NCI-H1436 treated with DMSO at 0.1 percent for 48 hours (cell line): ENCODE data around the gene WIPI1.
A peak's percentile ranks its signal among the peaks of the same experiment; 100 is the strongest.
"Not testable (repeated sequence)": the region's sequence is repeated elsewhere in the genome, so short reads cannot be mapped to it uniquely, and the experiment has no call there.

Experiments
- DNase-seq: peaks from one replicate; lab custom pipeline; 2025; lab: John Stamatoyannopoulos, UW

WIPI1 gene

GRCh38 chr17:68413597-68414560 lies 43.4 kb downstream of the WIPI1 start:
- peak; percentile 29 for DNase-seq

GRCh38 chr17:68407656-68408055 lies 49.6 kb downstream of the WIPI1 start:
- not testable (repeated sequence) for DNase-seq

GRCh38 chr17:68403837-68404236 lies 53.5 kb downstream of the WIPI1 start:
- not testable (repeated sequence) for DNase-seq

- DNase-seq = no peak
Observed at GRCh38 chr17:68403122-68403521, 54.2 kb downstream of the WIPI1 start.

- DNase-seq = no peak
Observed at GRCh38 chr17:68401288-68401687, 56.0 kb downstream of the WIPI1 start.

- DNase-seq = no peak
Observed at GRCh38 chr17:68400404-68400735, 56.9 kb downstream of the WIPI1 start.

GRCh38 chr17:68399638-68400403 lies 57.5 kb downstream of the WIPI1 start:
- no peak for DNase-seq

- DNase-seq = no peak
Observed at GRCh38 chr17:68398691-68399637, 58.3 kb downstream of the WIPI1 start.

- no peak for DNase-seq
Observed at GRCh38 chr17:68397108-68397536, 60.2 kb downstream of the WIPI1 start.

GRCh38 chr17:68396226-68397107 lies 60.8 kb downstream of the WIPI1 start:
- no peak for DNase-seq

GRCh38 chr17:68394608-68395331 lies 62.5 kb downstream of the WIPI1 start:
- no peak for DNase-seq

GRCh38 chr17:68391561-68392268 lies 65.6 kb downstream of the WIPI1 start:
- no peak for DNase-seq

GRCh38 chr17:68390888-68391545 lies 66.3 kb downstream of the WIPI1 start:
- no peak for DNase-seq

GRCh38 chr17:68389041-68389440 lies 68.3 kb downstream of the WIPI1 start:
- DNase-seq = no peak

GRCh38 chr17:68387435-68388218 lies 69.7 kb downstream of the WIPI1 start:
- DNase-seq = no peak

- no peak for DNase-seq
Observed at GRCh38 chr17:68385490-68386215, 71.6 kb downstream of the WIPI1 start.

- no peak for DNase-seq
Observed at GRCh38 chr17:68384941-68385340, 72.4 kb downstream of the WIPI1 start.
